Liver (tissue), 9 donors: ENCODE measurements around the gene SPSB2. TPM values are rescaled to one million over a fixed set of nuclear protein-coding genes. Genes with fewer than 3 reads are reported as not detected.

ENCODE experiments used
- DNase-seq: peaks from one replicate; pipeline ENCODE4 v3.0.0-alpha.2; 2017; ENCODE audit warnings: low spot score
- H3K27ac ChIP-seq, 2 donors: one replicate each; pipeline ENCODE4 v1.7.0; 2013; ENCODE audit warnings: inconsistent platforms in 2 of 2, low read length in 2 of 2, control low read depth in 1 of 2, low read depth in 1 of 2, mild to moderate bottlenecking in 1 of 2
- H3K27me3 ChIP-seq, 4 donors: one replicate each; pipeline versions ENCODE4 v1.6.1 to v1.7.0; 2013; ENCODE audit warnings: low read length in 3 of 4, inconsistent platforms in 1 of 4, mild to moderate bottlenecking in 1 of 4, moderate library complexity in 1 of 4; ENCODE audit not compliant: control insufficient read depth in 4 of 4, insufficient read depth in 4 of 4
- H3K36me3 ChIP-seq, 4 donors: one replicate each; pipeline versions ENCODE4 v1.6.1 to v1.7.0; 2013; ENCODE audit warnings: low read length in 3 of 4, mild to moderate bottlenecking in 3 of 4, low read depth in 1 of 4, moderate library complexity in 1 of 4; ENCODE audit not compliant: control insufficient read depth in 4 of 4, insufficient read depth in 3 of 4
- H3K4me1 ChIP-seq, 4 donors: one replicate each; pipeline versions ENCODE4 v1.6.1 to v1.7.0; 2013; ENCODE audit warnings: low read length in 3 of 4, mild to moderate bottlenecking in 3 of 4, moderate library complexity in 1 of 4; ENCODE audit not compliant: control insufficient read depth in 4 of 4, insufficient read depth in 4 of 4
- H3K4me3 ChIP-seq, 3 donors: one replicate each; pipeline versions ENCODE4 v1.6.1 to v1.7.0; 2013; ENCODE audit warnings: low read length in 3 of 3, control low read depth in 1 of 3, low read depth in 1 of 3, mild to moderate bottlenecking in 1 of 3
- H3K9ac ChIP-seq, 2 donors: one replicate each; pipeline ENCODE4 v1.7.0; 2013; ENCODE audit warnings: low read length in 2 of 2, mild to moderate bottlenecking in 2 of 2, moderate library complexity in 2 of 2, control low read depth in 1 of 2, low read depth in 1 of 2
- H3K9me3 ChIP-seq, 4 donors: one replicate each; pipeline versions ENCODE4 v1.6.1 to v1.7.0; 2013; ENCODE audit warnings: low read length in 3 of 4; ENCODE audit not compliant: control insufficient read depth in 4 of 4
- ATF3 ChIP-seq: IDR thresholded peaks from 2 replicates; pipeline ENCODE4 v1.6.1; 2016; ENCODE audit warnings: antibody characterized with exemption
- CTCF ChIP-seq: fragments of 150-350 bp; IDR thresholded peaks from 2 replicates; pipeline ENCODE4 v1.5.1; 2017; ENCODE audit warnings: improper control_type of control experiment, low read depth, low read length; ENCODE audit not compliant: missing input control
- EGR1 ChIP-seq, 2 donors: IDR thresholded peaks; 2 replicates each; pipeline ENCODE4 v1.6.1; 2016 to 2018; ENCODE audit warnings: antibody characterized with exemption in 2 of 2, low read depth in 2 of 2
- FOXA1 ChIP-seq: IDR thresholded peaks from 2 replicates; pipeline ENCODE4 v1.6.1; 2016; ENCODE audit warnings: antibody characterized with exemption
- FOXA2 ChIP-seq: IDR thresholded peaks from 2 replicates; pipeline ENCODE4 v1.6.1; 2016; ENCODE audit warnings: antibody characterized with exemption
- GABPA ChIP-seq, 2 donors: IDR thresholded peaks in 1 of 2; conservative IDR thresholded peaks in 1 of 2; 2 replicates each; pipeline ENCODE4 v1.6.1; 2016; ENCODE audit warnings: antibody characterized with exemption in 2 of 2, mild to moderate bottlenecking in 1 of 2, moderate library complexity in 1 of 2
- HNF4G ChIP-seq: IDR thresholded peaks from 2 replicates; pipeline ENCODE4 v1.6.1; 2016; ENCODE audit warnings: antibody characterized with exemption
- JUND ChIP-seq, 2 donors: IDR thresholded peaks; 2 replicates each; pipeline ENCODE4 v1.6.1; 2016; ENCODE audit warnings: antibody characterized with exemption in 2 of 2
- MAX ChIP-seq: IDR thresholded peaks from 2 replicates; pipeline ENCODE4 v1.6.1; 2016; ENCODE audit warnings: antibody characterized with exemption
- NR2F2 ChIP-seq: IDR thresholded peaks from 2 replicates; pipeline ENCODE4 v1.6.1; 2016; ENCODE audit warnings: antibody characterized with exemption
- RAD21 ChIP-seq, 2 donors: IDR thresholded peaks; 2 replicates each; pipeline ENCODE4 v1.6.1; 2016; ENCODE audit warnings: antibody characterized with exemption in 2 of 2, mild to moderate bottlenecking in 2 of 2
- REST ChIP-seq: IDR thresholded peaks from 2 replicates; pipeline ENCODE4 v1.6.1; 2016; ENCODE audit warnings: antibody characterized with exemption, mild to moderate bottlenecking
- RXRA ChIP-seq, 2 donors: IDR thresholded peaks; 2 replicates each; pipeline ENCODE4 v1.6.1; 2017 to 2018; ENCODE audit warnings: antibody characterized with exemption in 2 of 2, mild to moderate bottlenecking in 1 of 2
- TAF1 ChIP-seq: conservative IDR thresholded peaks from 2 replicates; pipeline ENCODE4 v1.6.1; 2016; ENCODE audit warnings: antibody characterized with exemption, mild to moderate bottlenecking
- YY1 ChIP-seq: IDR thresholded peaks from 2 replicates; pipeline ENCODE4 v1.6.1; 2016; ENCODE audit warnings: antibody characterized with exemption, mild to moderate bottlenecking
- WGBS: extraction: QIAGEN DNeasy Blood & Tissue Kit; methylation state at CpG from one replicate; pipeline ENCODE4 v1.1.7; 2013; 5-methylcytosine and 5-hydroxymethylcytosine counted together
- polyA plus RNA-seq, 2 donors: library from polyadenylated mRNA; stranded (reverse) in 1 of 2; unstranded in 1 of 2; fragments of 200-250 nt in 1 of 2; fragments of >200 nt in 1 of 2; fragmentation: Nextera tagmentation in 1 of 2; extraction: Ambion mirVana in 1 of 2; gene quantifications; one replicate each; pipeline versions ENCODE4 v1.2.1 to v1.2.3, GENCODE V29; 2013 to 2015
- total RNA-seq, 2 donors: library from RNA; depleted of rRNA; stranded (reverse); fragments of >200 nt; gene quantifications; one replicate each; pipeline ENCODE4 v1.2.3, GENCODE V29; 2014
- donor health status: healthy.
- donor health status: healthy.
- donor health status: healthy.
- donor health status: healthy.
- donor health status: healthy.

Gene SPSB2
- total and polyA plus RNA-seq, 4 donors, result 3.2 to 4.6 (median 4.1) TPM

GRCh38 chr12:6840761-6841515 lies 32.2 kb downstream of the SPSB2 start, which contains the start of gene GNB3:
Gene GNB3 (plus strand): TSS chr12:6840925. CDS start chr12:6841288, 363 bp downstream.
- Histone ChIP-seq H3K9ac (no peak within 1 kb of the TSS), H3K9me3 (no peaks in the 10 kb centered on the region), H3K27ac (no peak within 1 kb of the TSS), H3K27me3 (no peaks in the 10 kb centered on the region), H3K4me3 (no peak within 1 kb of the TSS), H3K36me3 (peaks cover 0 to 2% (median 0%) of the 10 kb centered on the region in 4 donors), H3K4me1 (no peaks in the 10 kb centered on the region)
- TF ChIP-seq FOXA1, result no peak
- TF ChIP-seq JUND (IDR thresholded peaks at IDR 0.05), result no peak
- no peak for TF ChIP-seq MAX
- no peak for TF ChIP-seq YY1
- TF ChIP-seq RAD21 (IDR thresholded peaks at IDR 0.05), result no peak
- TF ChIP-seq EGR1 (IDR thresholded peaks at IDR 0.05; ENCODE audit: low read depth in 2 of 2), result no peak
- no peak for TF ChIP-seq CTCF
- no peak for TF ChIP-seq GABPA (IDR thresholded peaks at IDR 0.05 in 1 of 2, conservative IDR thresholded peaks at IDR 0.05 in 1 of 2)
- TF ChIP-seq TAF1, result no peak
- TF ChIP-seq FOXA2, result no peak
- TF ChIP-seq REST, result no peak
- TF ChIP-seq ATF3, result no peak
- TF ChIP-seq HNF4G, result no peak
- TF ChIP-seq RXRA (IDR thresholded peaks at IDR 0.05), result no peak
- no peak for TF ChIP-seq NR2F2
- DNase-seq, result no peak
- WGBS, result 75% methylated on average over 24 of the region's 24 CpGs

- DNase-seq, result no peak
- H3K36me3 ChIP-seq, result peaks cover 0 to 2% (median 0%) of the 10 kb centered on the region in 4 donors
- H3K27ac ChIP-seq, result no peak overlapping the region
- WGBS, result 61% methylated on average over 1 of the region's 1 CpG
- no peaks in the 10 kb centered on the region for H3K9me3 ChIP-seq
- no peak for TF ChIP-seq FOXA1
- no peak overlapping the region for H3K4me3 ChIP-seq
- H3K9ac ChIP-seq, result no peak overlapping the region
- peaks cover 0 to 3% (median under 1%) of the 10 kb centered on the region in 4 donors for H3K4me1 ChIP-seq
- H3K27me3 ChIP-seq, result no peaks in the 10 kb centered on the region
Measured at GRCh38 chr12:6840330-6840729, 32.8 kb downstream of the SPSB2 start.
